GM12872 (cell line): ENCODE data around the gene SLC25A11.

Experiments used
- CTCF ChIP-seq: IDR thresholded peaks from 3 replicates; pipeline ENCODE4 v1.5.1; 2011; ENCODE audit warnings: low read depth, mild to moderate bottlenecking, low read length, moderate library complexity; ENCODE audit not compliant: insufficient read depth

Gene SLC25A11

GRCh38 chr17:4901648-4902344 lies 38.0 kb downstream of the SLC25A11 start:
- no peak for TF ChIP-seq CTCF

GRCh38 chr17:4901108-4901647 lies 38.7 kb downstream of the SLC25A11 start:
- TF ChIP-seq CTCF: no peak

DNA sequence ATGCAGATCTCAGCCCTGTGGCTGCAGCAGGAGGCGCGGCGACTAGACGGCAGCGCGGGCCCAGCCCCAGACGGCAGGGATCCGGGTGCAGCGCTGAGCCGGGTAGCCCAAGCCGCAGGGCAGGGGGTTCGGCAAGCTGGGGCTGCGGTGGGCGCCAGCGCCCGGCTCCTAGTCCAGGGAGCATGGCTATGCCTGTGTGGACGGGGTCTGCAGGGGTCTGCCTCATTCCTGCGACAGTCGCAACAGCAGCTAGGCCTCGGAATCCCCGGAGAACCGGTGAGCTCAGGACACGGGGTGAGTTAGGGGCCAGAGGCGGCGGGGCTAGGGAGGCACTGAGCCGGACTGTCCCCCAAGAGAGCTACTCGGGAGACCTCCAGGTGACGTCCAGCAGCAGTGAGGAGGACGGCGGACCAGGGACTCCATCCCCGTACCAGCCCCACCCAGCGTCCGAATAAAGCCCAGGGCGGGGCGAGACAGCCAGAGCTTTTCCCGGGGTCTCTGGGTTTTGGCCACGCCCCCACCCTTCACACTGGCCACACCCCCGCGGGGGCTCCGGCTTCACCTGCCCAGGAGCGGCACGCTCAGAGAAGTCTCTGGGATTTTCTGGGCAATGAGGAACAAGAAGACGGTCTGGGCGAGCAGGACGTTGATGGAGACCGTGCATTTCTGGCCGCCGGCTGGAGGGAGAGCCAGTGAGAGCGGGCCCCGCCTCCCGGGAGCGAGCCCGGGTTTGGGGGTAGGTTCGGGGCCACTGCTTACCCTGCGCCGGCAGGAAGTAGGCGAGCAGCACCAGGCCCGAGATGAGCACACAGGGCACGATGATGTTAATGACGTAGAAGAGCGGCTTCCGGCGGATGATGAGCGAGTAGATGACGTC lies 39.4 kb downstream of the SLC25A11 start:
- TF ChIP-seq CTCF: no peak

- no peak for TF ChIP-seq CTCF
Observed at GRCh38 chr17:4899341-4900230, 40.3 kb downstream of the SLC25A11 start, which contains the start of gene C17orf107. Gene C17orf107 (plus strand): TSS chr17:4899536. CDS start chr17:4899763, 227 bp downstream.

- TF ChIP-seq CTCF: no peak
Observed at GRCh38 chr17:4898927-4899326, 40.9 kb downstream of the SLC25A11 start.

- TF ChIP-seq CTCF: no peak
Observed at GRCh38 chr17:4898351-4898750, 41.5 kb downstream of the SLC25A11 start.
